ENCODE results near the gene TECTB.
"Not testable (repeated sequence)": the region's sequence is repeated elsewhere in the genome, so short reads cannot be mapped to it uniquely, and the experiment has no call there.

TECTB gene

GRCh38 chr10:112249722-112250121 lies 33.5 kb upstream of the TECTB start:
- Histone ChIP-seq H3K9me3 (ENCODE audit: control insufficient read depth, insufficient read depth, low read length) (no peaks in the 10 kb centered on the region), H3K36me3 (ENCODE audit: control insufficient read depth, insufficient read depth, low read length) (no peaks in the 10 kb centered on the region)

GRCh38 chr10:112250555-112250954 lies 32.6 kb upstream of the TECTB start:
- no peaks in the 10 kb centered on the region for H3K36me3 ChIP-seq (ENCODE audit: control insufficient read depth, insufficient read depth, low read length)
- H3K9ac ChIP-seq (ENCODE audit: low read depth, low read length): no peak overlapping the region
- no peaks in the 10 kb centered on the region for H3K9me3 ChIP-seq (ENCODE audit: control insufficient read depth, insufficient read depth, low read length)
- no peaks in the 10 kb centered on the region for H3K4me1 ChIP-seq (ENCODE audit: control insufficient read depth, insufficient read depth, low read length)
- H3K4me3 ChIP-seq (ENCODE audit: low read depth, low read length): no peak overlapping the region
- H3K27me3 ChIP-seq (ENCODE audit: control insufficient read depth, insufficient read depth, low read length): no peaks in the 10 kb centered on the region

More at GRCh38 chr10:112249722-112250121, 33.5 kb upstream of the TECTB start:
- Histone ChIP-seq H3K4me3 (ENCODE audit: low read depth, low read length) (no peak overlapping the region), H3K4me1 (ENCODE audit: control insufficient read depth, insufficient read depth, low read length) (no peaks in the 10 kb centered on the region), H3K27me3 (ENCODE audit: control insufficient read depth, insufficient read depth, low read length) (no peaks in the 10 kb centered on the region), H3K9ac (ENCODE audit: low read depth, low read length) (no peak overlapping the region)

- H3K9ac ChIP-seq (ENCODE audit: low read depth, low read length); H3K27me3 ChIP-seq (ENCODE audit: control insufficient read depth, insufficient read depth, low read length); H3K9me3 ChIP-seq (ENCODE audit: control insufficient read depth, insufficient read depth, low read length); H3K4me1 ChIP-seq (ENCODE audit: control insufficient read depth, insufficient read depth, low read length); H3K36me3 ChIP-seq (ENCODE audit: control insufficient read depth, insufficient read depth, low read length); H3K4me3 ChIP-seq (ENCODE audit: low read depth, low read length): not testable (repeated sequence)
These were observed 32.0 kb upstream of the TECTB start for GRCh38 chr10:112251238-112251637.

GRCh38 chr10:112258407-112258806 lies 24.8 kb upstream of the TECTB start:
- Histone ChIP-seq H3K36me3 (ENCODE audit: control insufficient read depth, insufficient read depth, low read length) (no peaks in the 10 kb centered on the region), H3K9ac (ENCODE audit: low read depth, low read length) (no peak overlapping the region), H3K4me1 (ENCODE audit: control insufficient read depth, insufficient read depth, low read length) (no peaks in the 10 kb centered on the region), H3K27me3 (ENCODE audit: control insufficient read depth, insufficient read depth, low read length) (no peaks in the 10 kb centered on the region), H3K4me3 (ENCODE audit: low read depth, low read length) (no peak overlapping the region), H3K9me3 (ENCODE audit: control insufficient read depth, insufficient read depth, low read length) (no peaks in the 10 kb centered on the region)

- Histone ChIP-seq H3K27me3 (ENCODE audit: control insufficient read depth, insufficient read depth, low read length) (no peaks in the 10 kb centered on the region), H3K36me3 (ENCODE audit: control insufficient read depth, insufficient read depth, low read length) (no peaks in the 10 kb centered on the region), H3K4me3 (ENCODE audit: low read depth, low read length) (no peak overlapping the region), H3K4me1 (ENCODE audit: control insufficient read depth, insufficient read depth, low read length) (no peaks in the 10 kb centered on the region), H3K9ac (ENCODE audit: low read depth, low read length) (no peak overlapping the region), H3K9me3 (ENCODE audit: control insufficient read depth, insufficient read depth, low read length) (no peaks in the 10 kb centered on the region)
These were observed 23.5 kb upstream of the TECTB start for GRCh38 chr10:112259688-112260087.

- no peaks in the 10 kb centered on the region for H3K27me3 ChIP-seq (ENCODE audit: control insufficient read depth, insufficient read depth, low read length)
- no peak overlapping the region for H3K9ac ChIP-seq (ENCODE audit: low read depth, low read length)
- H3K36me3 ChIP-seq (ENCODE audit: control insufficient read depth, insufficient read depth, low read length): no peaks in the 10 kb centered on the region
- H3K9me3 ChIP-seq (ENCODE audit: control insufficient read depth, insufficient read depth, low read length): no peaks in the 10 kb centered on the region
- no peak overlapping the region for H3K4me3 ChIP-seq (ENCODE audit: low read depth, low read length)
- H3K4me1 ChIP-seq (ENCODE audit: control insufficient read depth, insufficient read depth, low read length): no peaks in the 10 kb centered on the region
These were observed 22.4 kb upstream of the TECTB start for GRCh38 chr10:112260831-112261230.

- Histone ChIP-seq H3K9me3 (ENCODE audit: control insufficient read depth, insufficient read depth, low read length) (no peaks in the 10 kb centered on the region), H3K4me3 (ENCODE audit: low read depth, low read length) (no peak overlapping the region), H3K9ac (ENCODE audit: low read depth, low read length) (no peak overlapping the region), H3K4me1 (ENCODE audit: control insufficient read depth, insufficient read depth, low read length) (no peaks in the 10 kb centered on the region), H3K36me3 (ENCODE audit: control insufficient read depth, insufficient read depth, low read length) (no peaks in the 10 kb centered on the region), H3K27me3 (ENCODE audit: control insufficient read depth, insufficient read depth, low read length) (no peaks in the 10 kb centered on the region)
These were observed 21.8 kb upstream of the TECTB start for GRCh38 chr10:112261281-112261822.

- Histone ChIP-seq H3K4me3 (ENCODE audit: low read depth, low read length) (no peak overlapping the region), H3K9me3 (ENCODE audit: control insufficient read depth, insufficient read depth, low read length) (no peaks in the 10 kb centered on the region), H3K36me3 (ENCODE audit: control insufficient read depth, insufficient read depth, low read length) (no peaks in the 10 kb centered on the region), H3K4me1 (ENCODE audit: control insufficient read depth, insufficient read depth, low read length) (no peaks in the 10 kb centered on the region), H3K27me3 (ENCODE audit: control insufficient read depth, insufficient read depth, low read length) (no peaks in the 10 kb centered on the region), H3K9ac (ENCODE audit: low read depth, low read length) (no peak overlapping the region)
These were observed 20.7 kb upstream of the TECTB start for GRCh38 chr10:112262546-112262945.

GRCh38 chr10:112265745-112266144 lies 17.5 kb upstream of the TECTB start:
- no peak overlapping the region for H3K9ac ChIP-seq (ENCODE audit: low read depth, low read length)
- no peaks in the 10 kb centered on the region for H3K4me1 ChIP-seq (ENCODE audit: control insufficient read depth, insufficient read depth, low read length)
- H3K4me3 ChIP-seq (ENCODE audit: low read depth, low read length): no peak overlapping the region
- H3K27me3 ChIP-seq (ENCODE audit: control insufficient read depth, insufficient read depth, low read length): no peaks in the 10 kb centered on the region
- H3K36me3 ChIP-seq (ENCODE audit: control insufficient read depth, insufficient read depth, low read length): no peaks in the 10 kb centered on the region
- no peaks in the 10 kb centered on the region for H3K9me3 ChIP-seq (ENCODE audit: control insufficient read depth, insufficient read depth, low read length)

- Histone ChIP-seq H3K36me3 (ENCODE audit: control insufficient read depth, insufficient read depth, low read length) (no peaks in the 10 kb centered on the region), H3K27me3 (ENCODE audit: control insufficient read depth, insufficient read depth, low read length) (no peaks in the 10 kb centered on the region), H3K4me1 (ENCODE audit: control insufficient read depth, insufficient read depth, low read length) (no peaks in the 10 kb centered on the region), H3K4me3 (ENCODE audit: low read depth, low read length) (no peak overlapping the region), H3K9ac (ENCODE audit: low read depth, low read length) (no peak overlapping the region), H3K9me3 (ENCODE audit: control insufficient read depth, insufficient read depth, low read length) (no peaks in the 10 kb centered on the region)
These were observed 13.9 kb upstream of the TECTB start for GRCh38 chr10:112269266-112269665.

- H3K9me3 ChIP-seq (ENCODE audit: control insufficient read depth, insufficient read depth, low read length): no peaks in the 10 kb centered on the region
- H3K4me1 ChIP-seq (ENCODE audit: control insufficient read depth, insufficient read depth, low read length): no peaks in the 10 kb centered on the region
- H3K27me3 ChIP-seq (ENCODE audit: control insufficient read depth, insufficient read depth, low read length): no peaks in the 10 kb centered on the region
- no peaks in the 10 kb centered on the region for H3K36me3 ChIP-seq (ENCODE audit: control insufficient read depth, insufficient read depth, low read length)
- H3K9ac ChIP-seq (ENCODE audit: low read depth, low read length): no peak overlapping the region
- H3K4me3 ChIP-seq (ENCODE audit: low read depth, low read length): no peak overlapping the region
These were observed 11.2 kb upstream of the TECTB start for GRCh38 chr10:112271982-112272381.

- Histone ChIP-seq H3K4me1 (ENCODE audit: control insufficient read depth, insufficient read depth, low read length) (peaks cover 5% of the 10 kb centered on the region), H3K9me3 (ENCODE audit: control insufficient read depth, insufficient read depth, low read length) (no peaks in the 10 kb centered on the region), H3K27me3 (ENCODE audit: control insufficient read depth, insufficient read depth, low read length) (no peaks in the 10 kb centered on the region), H3K36me3 (ENCODE audit: control insufficient read depth, insufficient read depth, low read length) (no peaks in the 10 kb centered on the region), H3K4me3 (ENCODE audit: low read depth, low read length) (no peak overlapping the region), H3K9ac (ENCODE audit: low read depth, low read length) (no peak overlapping the region)
These were observed 8.4 kb upstream of the TECTB start for GRCh38 chr10:112274831-112275230.
